GM23338 (cell line): ENCODE results near the gene SLC37A1. TPM values are rescaled to one million over a fixed set of nuclear protein-coding genes. Genes with fewer than 3 reads are reported as not detected.

Experiments used
- ATAC-seq: fragments of 200-7000 bp; cut with Tn5 transposase; 3 replicates; pipeline ENCODE4 v1.9.1; 2020
- DNase-seq: peaks from one replicate; pipeline ENCODE4 v3.0.0-alpha.2; 2015; ENCODE audit warnings: low spot score
- H2AFZ ChIP-seq: fragments of 200-600 bp; sonication (generic); 2 replicates; pipeline ENCODE4 v1.8.0; 2016; ENCODE audit warnings: antibody characterized with exemption, mild to moderate bottlenecking, moderate library complexity
- H3F3A ChIP-seq: fragments of 200-600 bp; sonication (generic); replicated peaks from 2 replicates; pipeline ENCODE4 v1.8.0; 2017; ENCODE audit warnings: antibody characterized with exemption, mixed run types, low read depth
- H3K27ac ChIP-seq: fragments of 200-600 bp; sonication (generic); 2 replicates; pipeline ENCODE4 v1.6.1; 2016; ENCODE audit warnings: low read depth
- H3K27me3 ChIP-seq: fragments of 200-600 bp; sonication (generic); 2 replicates; pipeline ENCODE4 v1.8.0; 2016; ENCODE audit warnings: mild to moderate bottlenecking, mixed run types, moderate library complexity; ENCODE audit not compliant: insufficient read depth
- H3K36me3 ChIP-seq: fragments of 200-600 bp; sonication (generic); 2 replicates; pipeline ENCODE4 v1.8.0; 2016; ENCODE audit warnings: mild to moderate bottlenecking; ENCODE audit not compliant: insufficient read depth
- H3K4me1 ChIP-seq: fragments of 200-600 bp; sonication (generic); 2 replicates; pipeline ENCODE4 v1.8.0; 2016; ENCODE audit warnings: mild to moderate bottlenecking, moderate library complexity; ENCODE audit not compliant: insufficient read depth
- H3K4me2 ChIP-seq: fragments of 200-600 bp; sonication (generic); 2 replicates; pipeline ENCODE4 v1.7.1; 2017; ENCODE audit warnings: mixed run types
- H3K4me3 ChIP-seq: fragments of 200-600 bp; sonication (generic); 2 replicates; pipeline ENCODE4 v1.6.1; 2016; ENCODE audit warnings: mixed run types
- H3K79me2 ChIP-seq: fragments of 200-600 bp; sonication (generic); replicated peaks from 2 replicates; pipeline ENCODE4 v1.8.0; 2017; ENCODE audit warnings: mild to moderate bottlenecking; ENCODE audit not compliant: insufficient read depth
- H3K9me2 ChIP-seq: fragments of 200-600 bp; sonication (generic); 2 replicates; pipeline ENCODE4 v1.8.0; 2017; ENCODE audit not compliant: insufficient read depth
- H4K20me1 ChIP-seq: fragments of 200-600 bp; sonication (generic); replicated peaks from 2 replicates; pipeline ENCODE4 v1.8.0; 2017; ENCODE audit warnings: mild to moderate bottlenecking; ENCODE audit not compliant: insufficient read depth
- H3K27ac Mint-ChIP-seq: 2 replicates; pipeline ENCODE4 v1.8.0; 2020; ENCODE audit warnings: inconsistent platforms, mild to moderate bottlenecking, moderate library complexity, mixed read lengths
- H3K27me3 Mint-ChIP-seq: 3 replicates; pipeline ENCODE4 v1.8.0; 2022; ENCODE audit warnings: low read depth, mild to moderate bottlenecking, moderate library complexity, mixed read lengths, inconsistent platforms; ENCODE audit not compliant: insufficient read depth, poor library complexity
- H3K36me3 Mint-ChIP-seq: 3 replicates; pipeline ENCODE4 v1.8.0; 2021; ENCODE audit warnings: low read depth, mild to moderate bottlenecking, inconsistent platforms, moderate library complexity, mixed read lengths
- H3K4me1 Mint-ChIP-seq: 3 replicates; pipeline ENCODE4 v1.8.0; 2020; ENCODE audit warnings: mild to moderate bottlenecking, inconsistent platforms, mixed read lengths
- H3K4me3 Mint-ChIP-seq: 3 replicates; pipeline ENCODE4 v1.8.0; 2021; ENCODE audit warnings: moderate library complexity, mild to moderate bottlenecking, inconsistent platforms, mixed read lengths
- H3K9me3 Mint-ChIP-seq: 3 replicates; pipeline ENCODE4 v1.8.0; 2020; ENCODE audit warnings: moderate library complexity, mild to moderate bottlenecking, inconsistent platforms, mixed read lengths
- CREB1 ChIP-seq: fragments of 250-450 bp; sonication (Bioruptor Pico); IDR thresholded peaks from 2 replicates; pipeline ENCODE4 v1.5.0; 2020; ENCODE audit warnings: low read depth, mild to moderate bottlenecking, moderate library complexity
- EZH2 ChIP-seq: fragments of 200-600 bp; sonication (generic); IDR thresholded peaks from one replicate; pipeline ENCODE4 v1.8.0; 2017; ENCODE audit warnings: antibody characterized with exemption, mild to moderate bottlenecking, low read depth; ENCODE audit not compliant: unreplicated experiment
- EZH2phosphoT487 ChIP-seq: fragments of 200-600 bp; sonication (generic); IDR thresholded peaks from one replicate; pipeline ENCODE4 v1.8.1; 2018; ENCODE audit warnings: antibody characterized with exemption; ENCODE audit not compliant: unreplicated experiment
- JUNB ChIP-seq: IDR thresholded peaks from one replicate; pipeline ENCODE4 v1.6.1; 2016; ENCODE audit warnings: antibody characterized with exemption; ENCODE audit not compliant: unreplicated experiment
- NANOG ChIP-seq: IDR thresholded peaks from 2 replicates; pipeline ENCODE4 v1.6.1; 2016; ENCODE audit warnings: antibody characterized with exemption, borderline replicate concordance
- POLR2AphosphoS5 ChIP-seq: IDR thresholded peaks from 2 replicates; pipeline ENCODE4 v1.6.1; 2016; ENCODE audit warnings: antibody characterized with exemption, low read depth
- REST ChIP-seq: IDR thresholded peaks from one replicate; pipeline ENCODE4 v1.6.1; 2018; ENCODE audit warnings: antibody characterized with exemption; ENCODE audit not compliant: unreplicated experiment
- STAT1 ChIP-seq: IDR thresholded peaks from one replicate; pipeline ENCODE4 v1.6.1; 2016; ENCODE audit warnings: antibody characterized with exemption; ENCODE audit not compliant: unreplicated experiment
- ZNF114 ChIP-seq: fragments of 250-450 bp; sonication (Bioruptor Pico); IDR thresholded peaks from 2 replicates; pipeline ENCODE4 v1.5.0; 2020; ENCODE audit warnings: mild to moderate bottlenecking, moderate library complexity
- ZNF331 ChIP-seq: fragments of 250-450 bp; sonication (Bioruptor Pico); IDR thresholded peaks from 2 replicates; pipeline ENCODE4 v1.5.0; 2020; ENCODE audit warnings: low read depth, mild to moderate bottlenecking, moderate library complexity
- polyA plus RNA-seq: library from polyadenylated mRNA; unstranded; fragments of >200 nt; fragmentation: Nextera tagmentation; extraction: Ambion mirVana; gene quantifications from 2 replicates; pipeline ENCODE4 v1.2.1, GENCODE V29; 2016
- total RNA-seq: library from RNA; depleted of rRNA; stranded (reverse); fragments of >200 nt; shearing (Covaris generic); gene quantifications from 2 replicates; pipeline ENCODE4 v1.2.3, GENCODE V29; 2014
- TF ChIP-seq, protein P1 (sequence below): IDR thresholded peaks from 2 replicates; pipeline ENCODE4 v1.6.1; 2016; ENCODE audit warnings: antibody characterized with exemption
- TF ChIP-seq, protein P2 (sequence below), 2 experiments: fragments of 200-600 bp in 1 of 2; sonication (generic) in 1 of 2; conservative IDR thresholded peaks; 2 replicates each; pipeline versions ENCODE4 v1.5.1 to v1.6.1; 2016 to 2017; ENCODE audit warnings: antibody characterized with exemption in 2 of 2, low read depth in 2 of 2, mild to moderate bottlenecking in 2 of 2, moderate library complexity in 1 of 2
- TF ChIP-seq, protein P3 (sequence below): fragments of 250-450 bp; sonication (Bioruptor Pico); IDR thresholded peaks from 2 replicates; pipeline ENCODE4 v1.5.0; 2020; ENCODE audit warnings: mild to moderate bottlenecking, moderate library complexity

The SLC37A1 gene
- total and polyA plus RNA-seq, 2 experiments from 2014 or later: 14.0 to 30.3 TPM

DNA sequence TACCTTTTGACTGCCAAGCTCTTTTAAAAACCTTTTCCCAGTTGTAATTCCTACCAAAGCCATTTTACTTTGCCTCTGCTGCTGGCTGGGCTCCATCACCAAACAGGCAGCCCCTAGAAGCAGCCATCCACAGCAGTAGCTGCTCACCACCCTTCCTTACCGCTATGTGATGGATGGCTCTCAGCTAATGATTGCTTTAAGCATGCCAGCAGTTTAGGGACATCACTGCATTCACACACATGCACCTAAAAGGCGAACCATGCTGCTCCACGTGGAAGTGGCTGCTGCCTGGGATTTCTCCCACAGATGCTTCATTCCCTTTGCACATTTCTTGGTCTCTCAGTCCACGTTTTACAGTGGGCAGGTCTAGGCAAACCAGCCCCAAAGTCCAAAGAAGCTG, 93.5 kb downstream of the SLC37A1 start:
- ATAC-seq: no peak
- Histone ChIP-seq H2AFZ (no peak overlapping the region), H3F3A (no peaks in the 10 kb centered on the region), H4K20me1 (no peaks in the 10 kb centered on the region), H3K9me2 (peaks cover 10% of the 10 kb centered on the region; the same call in 1 of the 2 replicates), H3K4me3 (no peak overlapping the region), H3K4me1 (no peaks in the 10 kb centered on the region), H3K79me2 (no peaks in the 10 kb centered on the region), H3K36me3 (no peaks in the 10 kb centered on the region), H3K27me3 (no peaks in the 10 kb centered on the region), H3K27ac (no peak overlapping the region), H3K4me2 (no peak overlapping the region)
- Mint-ChIP-seq H3K27me3 (peaks cover 2% of the 10 kb centered on the region), H3K36me3 (peaks cover 2% of the 10 kb centered on the region; the same call in 1 of the 3 replicates), H3K4me1 (no peaks in the 10 kb centered on the region), H3K4me3 (no peak overlapping the region), H3K27ac (no peak overlapping the region), H3K9me3 (peaks cover 34% of the 10 kb centered on the region; the same call in 2 of the 3 replicates)
- no peak for DNase-seq
- TF ChIP-seq NANOG (no peak), EZH2phosphoT487 (no peak), REST (no peak), CREB1 (CRISPR knock-in tag) (no peak), EZH2 (no peak), POLR2AphosphoS5 (no peak), ZNF114 (CRISPR knock-in tag) (no peak), JUNB (no peak), ZNF331 (CRISPR knock-in tag) (no peak), STAT1 (no peak)
- TF ChIP-seq, protein P1, sequence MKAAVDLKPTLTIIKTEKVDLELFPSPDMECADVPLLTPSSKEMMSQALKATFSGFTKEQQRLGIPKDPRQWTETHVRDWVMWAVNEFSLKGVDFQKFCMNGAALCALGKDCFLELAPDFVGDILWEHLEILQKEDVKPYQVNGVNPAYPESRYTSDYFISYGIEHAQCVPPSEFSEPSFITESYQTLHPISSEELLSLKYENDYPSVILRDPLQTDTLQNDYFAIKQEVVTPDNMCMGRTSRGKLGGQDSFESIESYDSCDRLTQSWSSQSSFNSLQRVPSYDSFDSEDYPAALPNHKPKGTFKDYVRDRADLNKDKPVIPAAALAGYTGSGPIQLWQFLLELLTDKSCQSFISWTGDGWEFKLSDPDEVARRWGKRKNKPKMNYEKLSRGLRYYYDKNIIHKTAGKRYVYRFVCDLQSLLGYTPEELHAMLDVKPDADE: no peak
- TF ChIP-seq, protein P2, sequence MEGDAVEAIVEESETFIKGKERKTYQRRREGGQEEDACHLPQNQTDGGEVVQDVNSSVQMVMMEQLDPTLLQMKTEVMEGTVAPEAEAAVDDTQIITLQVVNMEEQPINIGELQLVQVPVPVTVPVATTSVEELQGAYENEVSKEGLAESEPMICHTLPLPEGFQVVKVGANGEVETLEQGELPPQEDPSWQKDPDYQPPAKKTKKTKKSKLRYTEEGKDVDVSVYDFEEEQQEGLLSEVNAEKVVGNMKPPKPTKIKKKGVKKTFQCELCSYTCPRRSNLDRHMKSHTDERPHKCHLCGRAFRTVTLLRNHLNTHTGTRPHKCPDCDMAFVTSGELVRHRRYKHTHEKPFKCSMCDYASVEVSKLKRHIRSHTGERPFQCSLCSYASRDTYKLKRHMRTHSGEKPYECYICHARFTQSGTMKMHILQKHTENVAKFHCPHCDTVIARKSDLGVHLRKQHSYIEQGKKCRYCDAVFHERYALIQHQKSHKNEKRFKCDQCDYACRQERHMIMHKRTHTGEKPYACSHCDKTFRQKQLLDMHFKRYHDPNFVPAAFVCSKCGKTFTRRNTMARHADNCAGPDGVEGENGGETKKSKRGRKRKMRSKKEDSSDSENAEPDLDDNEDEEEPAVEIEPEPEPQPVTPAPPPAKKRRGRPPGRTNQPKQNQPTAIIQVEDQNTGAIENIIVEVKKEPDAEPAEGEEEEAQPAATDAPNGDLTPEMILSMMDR (conservative IDR thresholded peaks at IDR 0.05; ENCODE audit: low read depth in 2 of 2): no peak
- TF ChIP-seq, protein P3, sequence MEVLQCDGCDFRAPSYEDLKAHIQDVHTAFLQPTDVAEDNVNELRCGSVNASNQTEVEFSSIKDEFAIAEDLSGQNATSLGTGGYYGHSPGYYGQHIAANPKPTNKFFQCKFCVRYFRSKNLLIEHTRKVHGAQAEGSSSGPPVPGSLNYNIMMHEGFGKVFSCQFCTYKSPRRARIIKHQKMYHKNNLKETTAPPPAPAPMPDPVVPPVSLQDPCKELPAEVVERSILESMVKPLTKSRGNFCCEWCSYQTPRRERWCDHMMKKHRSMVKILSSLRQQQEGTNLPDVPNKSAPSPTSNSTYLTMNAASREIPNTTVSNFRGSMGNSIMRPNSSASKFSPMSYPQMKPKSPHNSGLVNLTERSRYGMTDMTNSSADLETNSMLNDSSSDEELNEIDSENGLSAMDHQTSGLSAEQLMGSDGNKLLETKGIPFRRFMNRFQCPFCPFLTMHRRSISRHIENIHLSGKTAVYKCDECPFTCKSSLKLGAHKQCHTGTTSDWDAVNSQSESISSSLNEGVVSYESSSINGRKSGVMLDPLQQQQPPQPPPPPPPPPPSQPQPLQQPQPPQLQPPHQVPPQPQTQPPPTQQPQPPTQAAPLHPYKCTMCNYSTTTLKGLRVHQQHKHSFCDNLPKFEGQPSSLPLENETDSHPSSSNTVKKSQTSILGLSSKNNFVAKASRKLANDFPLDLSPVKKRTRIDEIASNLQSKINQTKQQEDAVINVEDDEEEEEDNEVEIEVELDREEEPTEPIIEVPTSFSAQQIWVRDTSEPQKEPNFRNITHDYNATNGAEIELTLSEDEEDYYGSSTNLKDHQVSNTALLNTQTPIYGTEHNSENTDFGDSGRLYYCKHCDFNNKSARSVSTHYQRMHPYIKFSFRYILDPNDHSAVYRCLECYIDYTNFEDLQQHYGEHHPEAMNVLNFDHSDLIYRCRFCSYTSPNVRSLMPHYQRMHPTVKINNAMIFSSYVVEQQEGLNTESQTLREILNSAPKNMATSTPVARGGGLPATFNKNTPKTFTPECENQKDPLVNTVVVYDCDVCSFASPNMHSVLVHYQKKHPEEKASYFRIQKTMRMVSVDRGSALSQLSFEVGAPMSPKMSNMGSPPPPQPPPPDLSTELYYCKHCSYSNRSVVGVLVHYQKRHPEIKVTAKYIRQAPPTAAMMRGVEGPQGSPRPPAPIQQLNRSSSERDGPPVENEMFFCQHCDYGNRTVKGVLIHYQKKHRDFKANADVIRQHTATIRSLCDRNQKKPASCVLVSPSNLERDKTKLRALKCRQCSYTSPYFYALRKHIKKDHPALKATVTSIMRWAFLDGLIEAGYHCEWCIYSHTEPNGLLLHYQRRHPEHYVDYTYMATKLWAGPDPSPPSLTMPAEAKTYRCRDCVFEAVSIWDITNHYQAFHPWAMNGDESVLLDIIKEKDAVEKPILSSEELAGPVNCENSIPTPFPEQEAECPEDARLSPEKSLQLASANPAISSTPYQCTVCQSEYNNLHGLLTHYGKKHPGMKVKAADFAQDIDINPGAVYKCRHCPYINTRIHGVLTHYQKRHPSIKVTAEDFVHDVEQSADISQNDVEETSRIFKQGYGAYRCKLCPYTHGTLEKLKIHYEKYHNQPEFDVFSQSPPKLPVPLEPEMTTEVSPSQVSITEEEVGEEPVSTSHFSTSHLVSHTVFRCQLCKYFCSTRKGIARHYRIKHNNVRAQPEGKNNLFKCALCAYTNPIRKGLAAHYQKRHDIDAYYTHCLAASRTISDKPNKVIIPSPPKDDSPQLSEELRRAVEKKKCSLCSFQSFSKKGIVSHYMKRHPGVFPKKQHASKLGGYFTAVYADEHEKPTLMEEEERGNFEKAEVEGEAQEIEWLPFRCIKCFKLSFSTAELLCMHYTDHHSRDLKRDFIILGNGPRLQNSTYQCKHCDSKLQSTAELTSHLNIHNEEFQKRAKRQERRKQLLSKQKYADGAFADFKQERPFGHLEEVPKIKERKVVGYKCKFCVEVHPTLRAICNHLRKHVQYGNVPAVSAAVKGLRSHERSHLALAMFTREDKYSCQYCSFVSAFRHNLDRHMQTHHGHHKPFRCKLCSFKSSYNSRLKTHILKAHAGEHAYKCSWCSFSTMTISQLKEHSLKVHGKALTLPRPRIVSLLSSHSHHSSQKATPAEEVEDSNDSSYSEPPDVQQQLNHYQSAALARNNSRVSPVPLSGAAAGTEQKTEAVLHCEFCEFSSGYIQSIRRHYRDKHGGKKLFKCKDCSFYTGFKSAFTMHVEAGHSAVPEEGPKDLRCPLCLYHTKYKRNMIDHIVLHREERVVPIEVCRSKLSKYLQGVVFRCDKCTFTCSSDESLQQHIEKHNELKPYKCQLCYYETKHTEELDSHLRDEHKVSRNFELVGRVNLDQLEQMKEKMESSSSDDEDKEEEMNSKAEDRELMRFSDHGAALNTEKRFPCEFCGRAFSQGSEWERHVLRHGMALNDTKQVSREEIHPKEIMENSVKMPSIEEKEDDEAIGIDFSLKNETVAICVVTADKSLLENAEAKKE (CRISPR knock-in tag): no peak
